HG03135 (cell line): ENCODE data around the gene SSU72.
"Not testable (repeated sequence)": the region's sequence is repeated elsewhere in the genome, so short reads cannot be mapped to it uniquely, and the experiment has no call there.

ENCODE experiments used
- ATAC-seq: cut with Tn5 transposase; IDR thresholded peaks from one replicate; pipeline ENCODE4 v1.9.1; 2021; ENCODE audit warnings: mild to moderate bottlenecking, moderate library complexity; ENCODE audit not compliant: unreplicated experiment

SSU72 gene

DNA sequence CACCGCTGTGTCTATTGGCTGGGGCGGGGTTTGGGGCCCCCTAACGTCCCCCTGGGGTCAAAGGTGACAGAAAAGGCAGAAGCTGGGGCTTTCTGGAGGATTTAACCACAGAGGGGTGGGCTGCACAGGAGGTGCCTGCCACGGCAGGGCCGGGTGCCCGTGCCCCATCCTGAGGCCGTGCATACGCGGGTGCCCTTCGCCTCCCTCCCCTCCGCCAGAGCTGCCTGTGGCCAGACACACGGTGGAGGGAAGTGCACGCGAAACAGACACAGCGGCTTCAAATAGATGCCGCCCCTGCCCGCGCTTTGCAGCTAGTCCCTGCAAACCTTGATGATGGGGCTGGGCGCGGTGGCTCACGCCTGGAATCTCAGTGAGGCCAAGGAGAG, 65.2 kb downstream of the SSU72 start:
- ATAC-seq: not testable (repeated sequence)

- ATAC-seq: not testable (repeated sequence)
These were observed 65.7 kb downstream of the SSU72 start for GRCh38 chr1:1508775-1509464.

GRCh38 chr1:1507305-1507704, 67.4 kb downstream of the SSU72 start:
- ATAC-seq: no peak

GRCh38 chr1:1505801-1506200, 68.9 kb downstream of the SSU72 start:
- not testable (repeated sequence) for ATAC-seq

DNA sequence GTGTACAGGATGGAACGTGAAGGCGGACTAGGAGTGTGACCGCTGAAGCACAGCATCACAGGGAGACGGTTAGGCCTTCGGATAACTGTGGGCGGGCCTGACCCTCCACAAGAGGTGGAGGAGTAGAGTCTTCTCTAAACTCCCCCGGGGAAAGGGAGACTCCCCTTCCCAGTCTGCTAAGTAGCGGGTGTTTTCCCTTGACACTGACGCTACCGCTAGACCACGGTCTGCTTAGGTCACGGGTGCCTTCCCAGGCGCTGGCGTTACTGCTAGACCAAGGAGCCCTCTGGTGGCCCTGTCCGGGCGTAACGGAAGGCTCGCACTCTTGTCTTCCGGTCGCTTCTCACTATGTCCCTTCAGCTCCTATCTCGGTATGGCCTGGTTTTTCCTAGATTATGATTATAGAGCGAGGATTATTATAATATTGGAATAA, 69.3 kb downstream of the SSU72 start:
- ATAC-seq: not testable (repeated sequence)

DNA sequence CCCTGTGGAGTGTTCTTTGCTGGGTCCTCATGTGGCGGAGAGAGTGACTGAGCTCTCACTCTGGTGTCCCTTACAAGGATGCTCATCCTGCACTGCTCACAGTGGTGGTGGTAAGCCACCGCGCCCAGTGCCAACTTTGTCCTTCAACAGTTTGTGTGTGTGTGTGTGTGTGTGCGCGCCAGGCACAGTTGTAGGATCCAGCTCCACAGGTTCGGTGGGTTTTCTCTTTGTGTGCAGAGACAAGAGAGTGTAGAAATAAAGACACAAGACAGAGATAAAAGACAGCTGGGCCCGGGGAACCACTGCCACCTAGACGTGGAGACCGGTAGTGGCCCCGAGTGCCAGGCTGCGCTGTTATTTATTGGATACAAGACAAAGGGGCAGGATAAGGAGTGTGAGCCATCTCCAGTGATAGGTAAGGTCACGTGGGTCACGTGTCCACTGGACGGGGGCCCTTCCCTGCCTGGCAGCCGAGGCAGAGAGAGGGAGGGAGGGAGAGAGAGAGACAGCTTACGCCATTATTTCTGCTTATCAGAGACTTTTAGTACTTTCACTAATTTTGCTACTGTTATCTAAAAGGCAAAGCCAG, 69.8 kb downstream of the SSU72 start:
- not testable (repeated sequence) for ATAC-seq

DNA sequence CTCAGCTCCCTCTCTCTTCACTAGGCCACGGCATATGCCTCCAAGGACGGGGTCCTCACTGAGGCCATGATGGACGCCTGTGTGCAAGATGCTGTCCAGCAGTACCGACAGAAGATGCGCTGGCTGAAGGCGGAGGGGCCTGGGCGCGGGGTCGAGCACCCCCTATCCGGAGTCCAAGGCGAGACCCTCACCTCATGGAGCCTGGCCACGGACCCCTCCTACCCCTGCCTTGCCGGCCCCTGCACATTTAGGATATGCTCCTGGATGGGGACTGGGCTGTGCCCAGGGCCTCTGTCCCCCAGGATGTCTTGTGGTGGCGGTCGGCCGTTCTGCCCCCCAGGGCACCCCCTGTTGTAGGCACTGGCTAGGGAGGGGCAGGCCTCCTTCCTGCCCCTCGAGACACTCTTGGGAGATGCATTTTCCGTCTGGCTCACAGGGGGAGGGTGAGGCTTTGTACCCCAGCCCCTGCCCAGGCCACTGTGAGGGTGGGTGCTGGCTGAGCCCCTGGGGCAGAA, 79.1 kb downstream of the SSU72 start:
- not testable (repeated sequence) for ATAC-seq

GRCh38 chr1:1494311-1494710, 80.4 kb downstream of the SSU72 start:
- ATAC-seq: not testable (repeated sequence)
